ENCODE results near the gene HINFP. TPM values are rescaled to one million over a fixed set of nuclear protein-coding genes. Genes with fewer than 3 reads are reported as not detected.

HINFP gene
- total and polyA plus RNA-seq, 4 donors, result 10.4 to 24.5 (median 17.8) TPM

- ATAC-seq (ENCODE audit: insufficient read depth, low FRiP score), result peak; percentile 94
Observed at GRCh38 chr11:119106564-119107537, 14.5 kb upstream of the HINFP start, which contains the start of gene C2CD2L. Gene C2CD2L, plus strand, starts transcription at chr11:119107344. Its CDS starts 398 bp downstream, at chr11:119107742.

GRCh38 chr11:119107538-119108145 lies 13.7 kb upstream of the HINFP start:
- H3K4me3 ChIP-seq, result peak overlapping the region; percentile 90
- 0 to 1% methylated on average over 48 to 65 of the region's 65 CpGs for WGBS, 2 donors
- peaks cover 0 to 25% (median 16%) of the 10 kb centered on the region in 5 donors for H3K4me1 ChIP-seq (ENCODE audit: control insufficient read depth in 5 of 5, insufficient read depth in 5 of 5, low read length in 5 of 5)
- H3K9ac ChIP-seq (ENCODE audit: insufficient read depth in 1 of 2, low read length in 2 of 2), result no peak overlapping the region
- ATAC-seq (ENCODE audit: insufficient read depth, low FRiP score) (peak; percentile 8), DNase-seq (no peak)
- H3K36me3 ChIP-seq (ENCODE audit: control insufficient read depth in 4 of 4, insufficient read depth in 4 of 4, low read length in 4 of 4), result peaks cover 0 to 23% (median 2%) of the 10 kb centered on the region in 4 donors
- peaks cover 0 to 2% (median 0%) of the 10 kb centered on the region in 4 donors for H3K9me3 ChIP-seq (ENCODE audit: control insufficient read depth in 4 of 4, insufficient read depth in 3 of 4, low read length in 3 of 4)
- H3K27me3 ChIP-seq (ENCODE audit: control insufficient read depth in 3 of 3, insufficient read depth in 3 of 3, low read length in 2 of 3), result no peaks in the 10 kb centered on the region
- H3K27ac ChIP-seq (ENCODE audit: low read depth in 1 of 2, low read length in 1 of 2), result peak overlapping the region; percentile 51 to 90
- TF ChIP-seq, protein P1, sequence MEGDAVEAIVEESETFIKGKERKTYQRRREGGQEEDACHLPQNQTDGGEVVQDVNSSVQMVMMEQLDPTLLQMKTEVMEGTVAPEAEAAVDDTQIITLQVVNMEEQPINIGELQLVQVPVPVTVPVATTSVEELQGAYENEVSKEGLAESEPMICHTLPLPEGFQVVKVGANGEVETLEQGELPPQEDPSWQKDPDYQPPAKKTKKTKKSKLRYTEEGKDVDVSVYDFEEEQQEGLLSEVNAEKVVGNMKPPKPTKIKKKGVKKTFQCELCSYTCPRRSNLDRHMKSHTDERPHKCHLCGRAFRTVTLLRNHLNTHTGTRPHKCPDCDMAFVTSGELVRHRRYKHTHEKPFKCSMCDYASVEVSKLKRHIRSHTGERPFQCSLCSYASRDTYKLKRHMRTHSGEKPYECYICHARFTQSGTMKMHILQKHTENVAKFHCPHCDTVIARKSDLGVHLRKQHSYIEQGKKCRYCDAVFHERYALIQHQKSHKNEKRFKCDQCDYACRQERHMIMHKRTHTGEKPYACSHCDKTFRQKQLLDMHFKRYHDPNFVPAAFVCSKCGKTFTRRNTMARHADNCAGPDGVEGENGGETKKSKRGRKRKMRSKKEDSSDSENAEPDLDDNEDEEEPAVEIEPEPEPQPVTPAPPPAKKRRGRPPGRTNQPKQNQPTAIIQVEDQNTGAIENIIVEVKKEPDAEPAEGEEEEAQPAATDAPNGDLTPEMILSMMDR (IDR thresholded peaks at IDR 0.05; ENCODE audit: control extremely low read depth, extremely low read depth), result no peak

More at GRCh38 chr11:119106564-119107537, 14.5 kb upstream of the HINFP start, which contains the start of gene C2CD2L:
- peaks cover 0 to 2% (median 0%) of the 10 kb centered on the region in 4 donors for H3K9me3 ChIP-seq (ENCODE audit: control insufficient read depth in 4 of 4, insufficient read depth in 3 of 4, low read length in 3 of 4)
- H3K36me3 ChIP-seq (ENCODE audit: control insufficient read depth in 4 of 4, insufficient read depth in 4 of 4, low read length in 4 of 4), result peaks cover 0 to 16% (median under 1%) of the 10 kb centered on the region in 4 donors
- DNase-seq, result peak; percentile 91 to 94 (median 92)
- H3K27me3 ChIP-seq (ENCODE audit: control insufficient read depth in 3 of 3, insufficient read depth in 3 of 3, low read length in 2 of 3), result no peaks in the 10 kb centered on the region
- 1% methylated on average over 44 to 49 of the region's 49 CpGs for WGBS, 2 donors
- peak within 1 kb of the TSS; percentile 26 to 89 for H3K9ac ChIP-seq (ENCODE audit: insufficient read depth in 1 of 2, low read length in 2 of 2)
- TF ChIP-seq, protein P1 (IDR thresholded peaks at IDR 0.05; ENCODE audit: control extremely low read depth, extremely low read depth), result no peak
- peak within 1 kb of the TSS; percentile 58 to 91 for H3K27ac ChIP-seq (ENCODE audit: low read depth in 1 of 2, low read length in 1 of 2)
- H3K4me3 ChIP-seq, result peak within 1 kb of the TSS; percentile 90
- peaks cover 0 to 27% (median 17%) of the 10 kb centered on the region in 5 donors for H3K4me1 ChIP-seq (ENCODE audit: control insufficient read depth in 5 of 5, insufficient read depth in 5 of 5, low read length in 5 of 5)

- ATAC-seq (ENCODE audit: insufficient read depth, low FRiP score) (no peak), DNase-seq (no peak)
- TF ChIP-seq, protein P1 (IDR thresholded peaks at IDR 0.05; ENCODE audit: control extremely low read depth, extremely low read depth), result no peak
- H3K4me3 ChIP-seq, result peak overlapping the region; percentile 90
- H3K9me3 ChIP-seq (ENCODE audit: control insufficient read depth in 4 of 4, insufficient read depth in 3 of 4, low read length in 3 of 4), result peaks cover 0 to 2% (median 0%) of the 10 kb centered on the region in 4 donors
- H3K36me3 ChIP-seq (ENCODE audit: control insufficient read depth in 4 of 4, insufficient read depth in 4 of 4, low read length in 4 of 4), result peaks cover 0 to 28% (median 3%) of the 10 kb centered on the region in 4 donors
- WGBS, 2 donors, result 12 to 16% methylated on average over 8 of the region's 8 CpGs
- H3K4me1 ChIP-seq (ENCODE audit: control insufficient read depth in 5 of 5, insufficient read depth in 5 of 5, low read length in 5 of 5), result peaks cover 0 to 19% (median 16%) of the 10 kb centered on the region in 5 donors
- no peak overlapping the region for H3K9ac ChIP-seq (ENCODE audit: insufficient read depth in 1 of 2, low read length in 2 of 2)
- peak overlapping the region in 1 of 2 donors; percentile 90 for H3K27ac ChIP-seq (ENCODE audit: low read depth in 1 of 2, low read length in 1 of 2)
- H3K27me3 ChIP-seq (ENCODE audit: control insufficient read depth in 3 of 3, insufficient read depth in 3 of 3, low read length in 2 of 3), result no peaks in the 10 kb centered on the region
Observed at GRCh38 chr11:119108146-119108856, 13.1 kb upstream of the HINFP start.
